Activated CD8-positive, alpha-beta memory T cell treated with anti-CD3 and anti-CD28 coated beads, Interleukin-2, amount 50 U/mL, for 1 hour (primary cell): ENCODE measurements around the gene PCDHA13.
"Not testable (repeated sequence)": the region's sequence is repeated elsewhere in the genome, so short reads cannot be mapped to it uniquely, and the experiment has no call there.

Source experiments
- DNase-seq: peaks from one replicate; pipeline ENCODE4 v3.0.0-alpha.2; 2020; ENCODE audit errors: extremely low read depth

The PCDHA13 gene

GRCh38 chr5:140881889-140882590, at the start of gene PCDHA13:
Gene PCDHA13, plus strand, starts transcription at chr5:140882124. Its CDS starts 145 bp downstream, at chr5:140882269.
- no peak for DNase-seq

- DNase-seq, result no peak
These were observed 47.9 kb upstream of the PCDHA13 start, which contains the start of gene PCDHA7 for GRCh38 chr5:140833993-140834392. Gene PCDHA7, plus strand, starts transcription at chr5:140834269. Its CDS starts 115 bp downstream, at chr5:140834384.

GRCh38 chr5:140834439-140835008, 47.4 kb upstream of the PCDHA13 start:
- not testable (repeated sequence) for DNase-seq

- DNase-seq, result no peak
These were observed 46.1 kb upstream of the PCDHA13 start for GRCh38 chr5:140835622-140836510.

GRCh38 chr5:140840978-140841962, 40.7 kb upstream of the PCDHA13 start, which contains the start of gene PCDHA8:
Gene PCDHA8, plus strand, starts transcription at chr5:140841187. Its CDS starts 135 bp downstream, at chr5:140841322.
- no peak for DNase-seq

- no peak for DNase-seq
These were observed 38.9 kb upstream of the PCDHA13 start for GRCh38 chr5:140842798-140843733.

- not testable (repeated sequence) for DNase-seq
These were observed 33.5 kb upstream of the PCDHA13 start, which contains the start of gene PCDHA9 for GRCh38 chr5:140848139-140849102. Gene PCDHA9, plus strand, starts transcription at chr5:140848382. Its CDS starts 114 bp downstream, at chr5:140848496.

- not testable (repeated sequence) for DNase-seq
These were observed 31.9 kb upstream of the PCDHA13 start for GRCh38 chr5:140849831-140850634.

GRCh38 chr5:140855772-140856674, 25.9 kb upstream of the PCDHA13 start, which contains the start of gene PCDHA10:
Gene PCDHA10, plus strand, starts transcription at chr5:140855897. Its CDS starts 152 bp downstream, at chr5:140856049.
- no peak for DNase-seq

GRCh38 chr5:140857177-140857986, 24.5 kb upstream of the PCDHA13 start:
- DNase-seq, result no peak

GRCh38 chr5:140857987-140858240, 24.0 kb upstream of the PCDHA13 start:
- no peak for DNase-seq

GRCh38 chr5:140862441-140863295, 19.3 kb upstream of the PCDHA13 start:
- DNase-seq, result no peak

- no peak for DNase-seq
These were observed 13.0 kb upstream of the PCDHA13 start, which contains the start of gene PCDHA11 for GRCh38 chr5:140868721-140869554. Gene PCDHA11, plus strand, starts transcription at chr5:140868957. Its CDS starts 147 bp downstream, at chr5:140869104.

GRCh38 chr5:140869555-140869886, 12.4 kb upstream of the PCDHA13 start:
- DNase-seq, result no peak
